H1 (cell line): ENCODE results near the gene SGCE. TPM values are rescaled to one million over a fixed set of nuclear protein-coding genes. Genes with fewer than 3 reads are reported as not detected.

Experiments used
- polyA plus RNA-seq, 7 experiments: library from polyadenylated mRNA; depleted of rRNA in 3 of 7; stranded (reverse) in 5 of 7; unstranded in 2 of 7; fragments of >200 nt in 5 of 7; fragments of 200-250 nt in 2 of 7; gene quantifications; 1 replicate in 5 of 7; 2 replicates in 1 of 7; 4 replicates in 1 of 7; pipeline versions ENCODE4 v1.2.1 to v1.2.3, GENCODE V29; 2011 to 2013; ENCODE audit warnings: missing spikeins in 2 of 7, mixed read lengths in 2 of 7
- total RNA-seq: library from RNA; stranded (reverse); fragmentation: NEBNext Ultra II Directional; extraction: Animal tissue kit (Norgen Biotek cat#: 25700); gene quantifications from 2 replicates; pipeline ENCODE4 v1.2.1, GENCODE V29; 2021
- TF ChIP-seq, protein P1 (sequence below): IDR thresholded peaks from 2 replicates; pipeline ENCODE4 v1.6.1; 2012; ENCODE audit warnings: low read length, inconsistent platforms

Gene SGCE
- total and polyA plus RNA-seq, 2 of the 8 experiments (the other 6 are each of a cell fraction or from before 2014, with no cell fraction given) = 12.8 to 25.0 TPM

DNA sequence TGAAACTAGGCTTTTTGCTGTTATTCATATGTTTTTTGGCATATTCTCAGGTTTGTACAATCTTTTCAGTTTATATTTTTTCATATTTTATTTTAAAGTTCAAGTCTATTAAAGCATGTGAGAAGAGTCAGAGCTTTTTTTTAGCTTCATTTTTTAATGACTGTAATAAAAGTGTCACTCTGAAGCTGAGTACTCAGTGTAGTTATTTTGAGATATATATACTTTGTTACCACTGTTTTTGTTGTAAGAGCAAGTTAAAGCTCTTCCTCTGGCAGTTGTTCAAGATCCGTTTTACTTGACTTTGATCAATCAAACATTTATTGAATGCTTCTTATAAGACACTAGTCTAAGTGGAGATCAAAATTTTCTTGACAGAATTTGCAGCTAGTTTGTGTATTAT is 108.8 kb downstream of the SGCE start (continued):
- TF ChIP-seq, protein P1, sequence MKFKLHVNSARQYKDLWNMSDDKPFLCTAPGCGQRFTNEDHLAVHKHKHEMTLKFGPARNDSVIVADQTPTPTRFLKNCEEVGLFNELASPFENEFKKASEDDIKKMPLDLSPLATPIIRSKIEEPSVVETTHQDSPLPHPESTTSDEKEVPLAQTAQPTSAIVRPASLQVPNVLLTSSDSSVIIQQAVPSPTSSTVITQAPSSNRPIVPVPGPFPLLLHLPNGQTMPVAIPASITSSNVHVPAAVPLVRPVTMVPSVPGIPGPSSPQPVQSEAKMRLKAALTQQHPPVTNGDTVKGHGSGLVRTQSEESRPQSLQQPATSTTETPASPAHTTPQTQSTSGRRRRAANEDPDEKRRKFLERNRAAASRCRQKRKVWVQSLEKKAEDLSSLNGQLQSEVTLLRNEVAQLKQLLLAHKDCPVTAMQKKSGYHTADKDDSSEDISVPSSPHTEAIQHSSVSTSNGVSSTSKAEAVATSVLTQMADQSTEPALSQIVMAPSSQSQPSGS = no peak
